MCF 10A (cell line): Measurements from ENCODE around the gene LKAAEAR1. TPM values are rescaled to one million over a fixed set of nuclear protein-coding genes. Genes with fewer than 3 reads are reported as not detected.

Experiments
- BruUV-seq: library from RNA; stranded (reverse); fragments of 400-500 nt; replicated peaks from 2 replicates; lab custom pipeline; 2021; lab: Mats Ljungman, UMichigan
- CTCF ChIA-PET: fragments of 300-600 bp; sonication (Branson Sonifier 250); formaldehyde crosslinking; extraction: SDS; loops from one replicate; lab custom pipeline; 2021; ENCODE audit warnings: antibody characterized with exemption, inconsistent platforms; lab: Yijun Ruan, JAX
- POLR2A ChIA-PET: fragments of 300-600, 350-650 bp; sonication (Branson Sonifier 250); formaldehyde crosslinking; extraction: SDS; loops from one replicate; lab custom pipeline; 2020; ENCODE audit warnings: antibody characterized with exemption, inconsistent platforms; lab: Yijun Ruan, JAX
- DNase-seq: peaks from one replicate; pipeline ENCODE4 v3.0.0-alpha.2; 2018; ENCODE audit not compliant: unreplicated experiment
- H3K27ac Mint-ChIP-seq: one replicate; pipeline ENCODE4 v1.8.0; 2022; ENCODE audit warnings: mild to moderate bottlenecking, low read depth, mixed read lengths; ENCODE audit not compliant: unreplicated experiment
- H3K27me3 Mint-ChIP-seq: one replicate; pipeline ENCODE4 v1.8.0; 2022; ENCODE audit warnings: mixed read lengths; ENCODE audit not compliant: insufficient read depth, unreplicated experiment
- H3K36me3 Mint-ChIP-seq: one replicate; pipeline ENCODE4 v1.8.0; 2022; ENCODE audit warnings: mild to moderate bottlenecking, moderate library complexity, mixed read lengths; ENCODE audit not compliant: insufficient read depth, unreplicated experiment
- H3K4me1 Mint-ChIP-seq: one replicate; pipeline ENCODE4 v1.8.0; 2022; ENCODE audit warnings: mixed read lengths; ENCODE audit not compliant: insufficient read depth, unreplicated experiment
- H3K4me3 Mint-ChIP-seq: one replicate; pipeline ENCODE4 v1.8.0; 2022; ENCODE audit warnings: mild to moderate bottlenecking, moderate library complexity, mixed read lengths; ENCODE audit not compliant: unreplicated experiment
- H3K9me3 Mint-ChIP-seq: one replicate; pipeline ENCODE4 v1.8.0; 2022; ENCODE audit warnings: mixed read lengths; ENCODE audit not compliant: unreplicated experiment
- CTCF ChIP-seq: fragments of 200-600 bp; IDR thresholded peaks from one replicate; pipeline ENCODE4 v1.8.0; 2022; ENCODE audit warnings: antibody characterized with exemption, mild to moderate bottlenecking; ENCODE audit not compliant: unreplicated experiment
- intact Hi-C: fragments of 100-400 bp; cut with micrococcal nuclease; formaldehyde crosslinking; loops from 2 replicates; pipeline ENCODE4 v1.14.1; 2022
- total RNA-seq: library from RNA; stranded (reverse); gene quantifications from 2 replicates; pipeline ENCODE4 v1.2.3, GENCODE V29; 2022

LKAAEAR1 gene
- total RNA-seq, 1 experiment from 2014 or later: not detected

GRCh38 chr20:64062276-64062595 is 22.0 kb downstream of the LKAAEAR1 start:
- H3K4me1 Mint-ChIP-seq: peaks cover 39% of the 10 kb centered on the region
- ChIA-PET POLR2A (interaction anchor here (0.6 to 3.1 kb wide), 23 partner anchors 9 to 404 kb away, joined by 3 to 34 read pairs (median 6); partner anchors contain the start of genes ARFRP1, OPRL1, PCMTD2 and PRPF6), CTCF (interaction anchor here (0.7 to 13.7 kb wide), 5 partner anchors 8 to 81 kb away, joined by 3 to 284 read pairs (median 7); partner anchors contain the start of genes C20orf204 and PRPF6)
- intact Hi-C loops: loop anchor here (5.0 kb wide), 1 partner anchor 80 kb away; the partner anchor contains the start of gene PRPF6
- H3K9me3 Mint-ChIP-seq: no peaks in the 10 kb centered on the region
- peak overlapping the region; percentile 88 for H3K4me3 Mint-ChIP-seq
- H3K36me3 Mint-ChIP-seq: no peaks in the 10 kb centered on the region
- no peaks in the 10 kb centered on the region for H3K27me3 Mint-ChIP-seq
- BruUV-seq: TSS peak; percentile 92
- H3K27ac Mint-ChIP-seq: peak overlapping the region; percentile 89
- TF ChIP-seq CTCF: no peak
- DNase-seq: no peak

GRCh38 chr20:64058536-64058935 is 25.7 kb downstream of the LKAAEAR1 start:
- peaks cover 13% of the 10 kb centered on the region for H3K4me1 Mint-ChIP-seq
- no peak for DNase-seq
- H3K27me3 Mint-ChIP-seq: no peaks in the 10 kb centered on the region
- no peaks in the 10 kb centered on the region for H3K9me3 Mint-ChIP-seq
- no peak overlapping the region for H3K4me3 Mint-ChIP-seq
- no peak overlapping the region for H3K27ac Mint-ChIP-seq
- no peaks in the 10 kb centered on the region for H3K36me3 Mint-ChIP-seq
- TF ChIP-seq CTCF: no peak
- no TSS peak for BruUV-seq
- intact Hi-C loops: no loop called here
- ChIA-PET CTCF (interaction anchor here (0.6 to 13.7 kb wide), 10 partner anchors 12 to 846 kb away, joined by 3 to 284 read pairs (median 4); partner anchors contain the start of genes C20orf204, PRPF6 and SAMD10), POLR2A (interaction anchor here (0.9 to 1.0 kb wide), 2 partner anchors 19 to 20 kb away, joined by 3 read pairs; no protein-coding TSS in a partner anchor)

DNA sequence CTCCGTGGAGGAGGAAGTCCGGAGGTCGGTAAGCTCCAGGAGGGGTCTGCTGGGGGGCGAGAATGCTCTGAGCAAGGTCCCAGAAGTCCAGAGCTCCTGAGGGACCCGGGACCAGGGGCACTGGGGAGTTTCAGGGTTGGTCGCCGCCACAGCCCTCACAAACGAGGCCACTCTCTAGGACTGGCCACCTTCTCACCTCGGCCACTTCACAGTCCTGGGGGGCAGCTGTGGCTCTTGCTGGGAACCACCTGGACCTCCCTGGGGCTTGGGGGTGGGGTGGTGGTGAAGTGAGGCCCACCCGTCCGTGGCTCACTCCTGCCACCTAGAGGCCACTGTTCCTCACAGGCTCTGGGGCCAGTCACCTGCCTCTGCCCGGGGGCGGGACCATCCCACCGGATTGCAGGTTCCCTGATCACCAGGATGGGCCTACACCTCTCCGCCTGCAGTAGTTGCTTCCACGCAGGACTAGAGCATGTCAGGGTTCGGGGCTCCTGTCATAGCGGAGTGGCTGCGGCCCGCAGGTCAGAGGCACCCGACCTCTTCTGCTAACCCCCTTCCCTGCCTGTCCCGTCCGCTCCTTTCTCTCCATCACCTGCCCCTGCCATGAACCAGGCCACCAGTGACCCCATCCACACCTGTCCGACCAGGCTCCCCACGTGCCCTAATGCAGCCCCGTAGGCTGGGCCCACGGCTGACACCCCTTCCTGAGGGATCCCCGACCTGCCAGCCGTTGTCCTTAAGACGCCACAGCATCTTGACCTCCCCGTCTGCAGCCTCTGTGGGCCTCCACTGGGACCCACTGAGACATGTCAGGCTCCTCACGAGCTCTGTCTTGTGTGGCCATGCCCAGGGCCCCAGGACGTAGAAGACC is 26.3 kb downstream of the LKAAEAR1 start:
- no peaks in the 10 kb centered on the region for H3K9me3 Mint-ChIP-seq
- BruUV-seq: no TSS peak
- H3K27ac Mint-ChIP-seq: no peak overlapping the region
- DNase-seq: peak; percentile 78
- ChIA-PET POLR2A (interaction anchor here (0.8 to 1.3 kb wide), 4 partner anchors 8 to 77 kb away, joined by 3 to 5 read pairs (median 4); partner anchors contain the start of gene PRPF6), CTCF (interaction anchor here (0.6 to 13.7 kb wide), 24 partner anchors 8 to 1043 kb away, joined by 3 to 284 read pairs (median 4); partner anchors contain the start of genes C20orf204, PRPF6 and SAMD10)
- H3K4me3 Mint-ChIP-seq: no peak overlapping the region
- H3K27me3 Mint-ChIP-seq: no peaks in the 10 kb centered on the region
- peak; percentile 85 for TF ChIP-seq CTCF
- H3K4me1 Mint-ChIP-seq: peaks cover 13% of the 10 kb centered on the region
- intact Hi-C loops: loop anchor here (1.0 kb wide), 1 partner anchor 19 kb away; no protein-coding TSS in a partner anchor
- H3K36me3 Mint-ChIP-seq: no peaks in the 10 kb centered on the region
